GM12878 (cell line): ENCODE measurements around the gene TBC1D12. TPM values are rescaled to one million over a fixed set of nuclear protein-coding genes. Genes with fewer than 3 reads are reported as not detected.

ENCODE experiments used
- ATAC-seq: fragments of 200-7000 bp; cut with Tn5 transposase; 3 replicates; pipeline ENCODE4 v1.9.1; 2020; ENCODE audit warnings: mild to moderate bottlenecking, moderate library complexity
- BruUV-seq: library from RNA; stranded (reverse); fragments of 400-500 nt; replicated peaks from 2 replicates; lab custom pipeline; 2021; lab: Mats Ljungman, UMichigan
- CTCF ChIA-PET: fragments of 300-600 bp; sonication (Branson Sonifier 250); formaldehyde crosslinking; extraction: SDS; loops from one replicate; lab custom pipeline; 2021; ENCODE audit warnings: inconsistent platforms; lab: Yijun Ruan, JAX
- POLR2A ChIA-PET: fragments of 350-600 bp; formaldehyde crosslinking; extraction: SDS; loops from one replicate; lab custom pipeline; 2021; ENCODE audit warnings: inconsistent platforms; lab: Charles Lee
- RAD21 ChIA-PET: fragments of 300-600 bp; sonication (Branson Sonifier 250); formaldehyde crosslinking; loops from one replicate; lab custom pipeline; 2023; ENCODE audit warnings: antibody characterized with exemption; ENCODE audit not compliant: unreplicated experiment; lab: Charles Lee
- SMC1A ChIA-PET: fragments of 300-600 bp; sonication (Branson Sonifier 250); formaldehyde crosslinking; loops from one replicate; lab custom pipeline; 2023; ENCODE audit not compliant: unreplicated experiment, uncharacterized antibody; lab: Charles Lee
- DNase-seq: peaks from one replicate; pipeline ENCODE4 v3.0.0-alpha.2; 2011; ENCODE audit warnings: low read depth, low spot score
- FAIRE-seq: peaks from 3 replicates; lab custom pipeline; 2011; peaks lifted over from hg19 to GRCh38; lab: Jason Lieb, UNC
- H2AFZ ChIP-seq: 2 replicates; pipeline ENCODE4 v1.6.0; 2011; ENCODE audit warnings: low read depth, low read length, control low read depth; ENCODE audit not compliant: control insufficient read depth
- H3K27ac ChIP-seq: 2 replicates; pipeline ENCODE4 v1.5.1; 2011; ENCODE audit warnings: control low read depth; ENCODE audit not compliant: control insufficient read depth, insufficient read depth
- H3K27me3 ChIP-seq, 2 experiments: replicated peaks in 1 of 2; 2 replicates each; pipeline versions ENCODE4 v1.6.0 to v1.6.1; 2011; ENCODE audit warnings: low read length in 1 of 2; ENCODE audit not compliant: control insufficient read depth in 2 of 2, insufficient read depth in 2 of 2
- H3K36me3 ChIP-seq, 2 experiments: 2 replicates each; pipeline ENCODE4 v1.5.1; 2011; ENCODE audit warnings: low read length in 1 of 2; ENCODE audit not compliant: control insufficient read depth in 2 of 2, insufficient read depth in 2 of 2
- H3K4me1 ChIP-seq: 2 replicates; pipeline ENCODE4 v1.6.1; 2011; ENCODE audit warnings: mild to moderate bottlenecking, low read length, moderate library complexity, mixed read lengths; ENCODE audit not compliant: control insufficient read depth, insufficient read depth
- H3K4me2 ChIP-seq: 2 replicates; pipeline ENCODE4 v1.6.0; 2011; ENCODE audit warnings: control low read depth; ENCODE audit not compliant: control insufficient read depth, insufficient read depth
- H3K4me3 ChIP-seq: fragments of 200-600 bp; sonication (generic); 2 replicates; pipeline ENCODE4 v1.5.1; 2016
- H3K79me2 ChIP-seq: 2 replicates; pipeline ENCODE4 v1.6.0; 2011; ENCODE audit warnings: low read length; ENCODE audit not compliant: control insufficient read depth, insufficient read depth
- H3K9ac ChIP-seq: 2 replicates; pipeline ENCODE4 v1.8.0; 2011; ENCODE audit warnings: low read length, control low read depth, mixed read lengths; ENCODE audit not compliant: control insufficient read depth, insufficient read depth
- H3K9me3 ChIP-seq: replicated peaks from 3 replicates; pipeline ENCODE4 v1.5.1; 2011; ENCODE audit warnings: mild to moderate bottlenecking, low read length; ENCODE audit not compliant: control insufficient read depth, insufficient read depth
- H4K20me1 ChIP-seq: 2 replicates; pipeline ENCODE4 v1.6.0; 2011; ENCODE audit not compliant: control insufficient read depth, insufficient read depth
- CBFB ChIP-seq: IDR thresholded peaks from 2 replicates; pipeline ENCODE4 v1.6.1; 2016; ENCODE audit warnings: antibody characterized with exemption, low read depth
- CHD1 ChIP-seq: IDR thresholded peaks from 2 replicates; pipeline ENCODE4 v1.6.1; 2012; ENCODE audit warnings: low read depth, low read length, improper control_type of control experiment
- CUX1 ChIP-seq: IDR thresholded peaks from 2 replicates; pipeline ENCODE4 v1.6.1; 2012; ENCODE audit warnings: improper control_type of control experiment, low read depth, low read length; ENCODE audit not compliant: insufficient replicate concordance
- EP300 ChIP-seq, 2 experiments: fragments of 150-350 bp in 1 of 2; IDR thresholded peaks; 2 replicates each; pipeline ENCODE4 v1.6.1; 2011 to 2012; ENCODE audit warnings: low read depth in 2 of 2, low read length in 2 of 2, borderline replicate concordance in 1 of 2, improper control_type of control experiment in 1 of 2, inconsistent platforms in 1 of 2; ENCODE audit not compliant: control insufficient read depth in 1 of 2
- LARP7 ChIP-seq: fragments of 450-650 bp; IDR thresholded peaks from 2 replicates; pipeline ENCODE4 v1.6.1; 2017; ENCODE audit warnings: mild to moderate bottlenecking
- MAX ChIP-seq: IDR thresholded peaks from 2 replicates; pipeline ENCODE4 v1.6.1; 2012; ENCODE audit warnings: low read depth, low read length, improper control_type of control experiment
- RCOR1 ChIP-seq: conservative IDR thresholded peaks from 2 replicates; pipeline ENCODE4 v1.6.1; 2012; ENCODE audit warnings: low read depth, low read length, improper control_type of control experiment
- RELB ChIP-seq: fragments of 450-650 bp; IDR thresholded peaks from 2 replicates; pipeline ENCODE4 v1.6.1; 2017; ENCODE audit warnings: low read depth, mild to moderate bottlenecking, moderate library complexity
- SMAD5 ChIP-seq: IDR thresholded peaks from 2 replicates; pipeline ENCODE4 v1.6.1; 2016; ENCODE audit warnings: antibody characterized with exemption, low read depth
- ZNF207 ChIP-seq: fragments of 450-650 bp; IDR thresholded peaks from 2 replicates; pipeline ENCODE4 v1.6.1; 2014; ENCODE audit warnings: antibody characterized with exemption, mild to moderate bottlenecking, borderline replicate concordance
- WGBS: methylation state at CpG from one replicate; pipeline ENCODE4 v1.1.6; 2016; ENCODE audit warnings: low lambda C conversion rate; ENCODE audit not compliant: insufficient replicate concordance, insufficient coverage; ENCODE audit errors: missing lambda C conversion rate; 5-methylcytosine and 5-hydroxymethylcytosine counted together
- in situ Hi-C: fragments of 300-500 bp; cut with MboI; formaldehyde crosslinking; loops from 9 replicates; pipeline ENCODE4 v1.14.3; 2018; ENCODE audit warnings: mixed read lengths
- intact Hi-C: fragments of 100-400 bp; cut with micrococcal nuclease; formaldehyde crosslinking; loops from one replicate; pipeline ENCODE4 v1.14.2; 2022; ENCODE audit not compliant: unreplicated experiment
- polyA plus RNA-seq, 11 experiments: library from polyadenylated mRNA; depleted of rRNA in 4 of 11; unstranded in 6 of 11; stranded (reverse) in 5 of 11; fragments of >200 nt; fragmentation: Nextera tagmentation in 4 of 11; fragmentation: Illumina TruSeq in 1 of 11; extraction: Ambion mirVana in 4 of 11; extraction: Trizol in 1 of 11; gene quantifications; 1 replicate in 1 of 11; 2 replicates in 10 of 11; pipeline versions ENCODE4 v1.2.1 to v1.2.3, GENCODE V29; 2011 to 2016; ENCODE audit warnings: inconsistent platforms in 2 of 11, missing spikeins in 2 of 11, low read depth in 1 of 11
- total RNA-seq, 4 experiments: library from RNA; depleted of rRNA in 3 of 4; stranded (reverse); fragments of >200 nt in 3 of 4; fragmentation: Illumina TruSeq in 1 of 4; extraction: Trizol in 1 of 4; gene quantifications; 2 replicates each; pipeline versions ENCODE4 v1.2.1 to v1.2.3, GENCODE V29; 2013 to 2021
- TF ChIP-seq, protein P1 (sequence below): IDR thresholded peaks from 2 replicates; pipeline ENCODE4 v1.6.1; 2012; ENCODE audit warnings: mild to moderate bottlenecking, low read depth, low read length

Gene TBC1D12
- total and polyA plus RNA-seq, 10 of the 15 experiments (the other 5 are each of a cell fraction or from before 2014, with no cell fraction given) = 2.6 to 7.5 (median 3.8) TPM

GRCh38 chr10:94485094-94485493 lies 82.8 kb downstream of the TBC1D12 start:
- RAD21 ChIA-PET = no interaction called here
- SMC1A ChIA-PET = no interaction called here
- H3K36me3 ChIP-seq = no peaks in the 10 kb centered on the region
- no peak overlapping the region for H3K9ac ChIP-seq
- 100% methylated on average over 1 of the region's 1 CpG for WGBS
- in situ Hi-C loops = no loop called here
- FAIRE-seq = no peak
- no peaks in the 10 kb centered on the region; the same call in 1 of the 3 replicates for H3K9me3 ChIP-seq
- H3K27ac ChIP-seq = no peak overlapping the region
- no peaks in the 10 kb centered on the region for H4K20me1 ChIP-seq
- CTCF ChIA-PET = no interaction called here
- no TSS peak for BruUV-seq
- no peaks in the 10 kb centered on the region for H3K27me3 ChIP-seq
- no peak for ATAC-seq
- no peak overlapping the region for H3K4me3 ChIP-seq
- no peaks in the 10 kb centered on the region for H3K79me2 ChIP-seq
- DNase-seq = no peak
- H3K4me1 ChIP-seq = no peaks in the 10 kb centered on the region
- intact Hi-C loops = no loop called here
- POLR2A ChIA-PET = no interaction called here
- H3K4me2 ChIP-seq = no peak overlapping the region
- H2AFZ ChIP-seq = no peak overlapping the region
- no peak for TF ChIP-seq CBFB
- TF ChIP-seq LARP7 = no peak
- no peak for TF ChIP-seq RELB
- TF ChIP-seq ZNF207 = no peak
- no peak for TF ChIP-seq RCOR1
- no peak for TF ChIP-seq SMAD5
- TF ChIP-seq MAX = no peak
- TF ChIP-seq EP300 (IDR thresholded peaks at IDR 0.05; ENCODE audit: borderline replicate concordance in 1 of 2, control insufficient read depth in 1 of 2, low read depth in 2 of 2, low read length in 2 of 2) = no peak
- TF ChIP-seq CHD1 = no peak
- TF ChIP-seq, protein P1, sequence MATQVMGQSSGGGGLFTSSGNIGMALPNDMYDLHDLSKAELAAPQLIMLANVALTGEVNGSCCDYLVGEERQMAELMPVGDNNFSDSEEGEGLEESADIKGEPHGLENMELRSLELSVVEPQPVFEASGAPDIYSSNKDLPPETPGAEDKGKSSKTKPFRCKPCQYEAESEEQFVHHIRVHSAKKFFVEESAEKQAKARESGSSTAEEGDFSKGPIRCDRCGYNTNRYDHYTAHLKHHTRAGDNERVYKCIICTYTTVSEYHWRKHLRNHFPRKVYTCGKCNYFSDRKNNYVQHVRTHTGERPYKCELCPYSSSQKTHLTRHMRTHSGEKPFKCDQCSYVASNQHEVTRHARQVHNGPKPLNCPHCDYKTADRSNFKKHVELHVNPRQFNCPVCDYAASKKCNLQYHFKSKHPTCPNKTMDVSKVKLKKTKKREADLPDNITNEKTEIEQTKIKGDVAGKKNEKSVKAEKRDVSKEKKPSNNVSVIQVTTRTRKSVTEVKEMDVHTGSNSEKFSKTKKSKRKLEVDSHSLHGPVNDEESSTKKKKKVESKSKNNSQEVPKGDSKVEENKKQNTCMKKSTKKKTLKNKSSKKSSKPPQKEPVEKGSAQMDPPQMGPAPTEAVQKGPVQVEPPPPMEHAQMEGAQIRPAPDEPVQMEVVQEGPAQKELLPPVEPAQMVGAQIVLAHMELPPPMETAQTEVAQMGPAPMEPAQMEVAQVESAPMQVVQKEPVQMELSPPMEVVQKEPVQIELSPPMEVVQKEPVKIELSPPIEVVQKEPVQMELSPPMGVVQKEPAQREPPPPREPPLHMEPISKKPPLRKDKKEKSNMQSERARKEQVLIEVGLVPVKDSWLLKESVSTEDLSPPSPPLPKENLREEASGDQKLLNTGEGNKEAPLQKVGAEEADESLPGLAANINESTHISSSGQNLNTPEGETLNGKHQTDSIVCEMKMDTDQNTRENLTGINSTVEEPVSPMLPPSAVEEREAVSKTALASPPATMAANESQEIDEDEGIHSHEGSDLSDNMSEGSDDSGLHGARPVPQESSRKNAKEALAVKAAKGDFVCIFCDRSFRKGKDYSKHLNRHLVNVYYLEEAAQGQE = no peak
- TF ChIP-seq CUX1 = no peak
